Measurements from ENCODE around the gene DET1.
"Not testable (repeated sequence)": the region's sequence is repeated elsewhere in the genome, so short reads cannot be mapped to it uniquely, and the experiment has no call there.

The DET1 gene

GRCh38 chr15:88497109-88497765 lies 49.2 kb downstream of the DET1 start:
- DNase-seq (ENCODE audit: low spot score) = peak; percentile 72

GRCh38 chr15:88493844-88494243 lies 52.6 kb downstream of the DET1 start:
- DNase-seq (ENCODE audit: low spot score) = no peak

DNA sequence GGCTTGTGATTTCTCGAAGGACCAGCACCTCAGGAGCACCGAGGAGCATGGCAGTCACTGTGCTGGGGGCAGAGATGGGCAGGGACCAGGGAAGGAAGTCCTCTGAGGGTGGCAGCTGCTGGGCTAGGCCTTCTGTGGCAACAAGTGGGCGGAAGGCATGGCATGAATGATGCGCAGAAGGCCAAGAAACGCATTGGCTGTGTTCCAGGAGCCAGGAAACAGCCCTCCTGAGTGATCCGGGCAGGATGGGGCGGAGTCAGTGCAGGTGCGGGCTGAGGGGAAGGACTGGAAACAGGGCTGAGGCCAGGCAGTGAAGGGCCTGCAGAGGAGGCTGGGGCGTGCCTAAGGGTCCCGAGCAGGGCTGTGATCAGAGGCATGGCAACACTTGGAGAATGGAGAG lies 55.3 kb downstream of the DET1 start:
- DNase-seq (ENCODE audit: low spot score) = no peak

DNA sequence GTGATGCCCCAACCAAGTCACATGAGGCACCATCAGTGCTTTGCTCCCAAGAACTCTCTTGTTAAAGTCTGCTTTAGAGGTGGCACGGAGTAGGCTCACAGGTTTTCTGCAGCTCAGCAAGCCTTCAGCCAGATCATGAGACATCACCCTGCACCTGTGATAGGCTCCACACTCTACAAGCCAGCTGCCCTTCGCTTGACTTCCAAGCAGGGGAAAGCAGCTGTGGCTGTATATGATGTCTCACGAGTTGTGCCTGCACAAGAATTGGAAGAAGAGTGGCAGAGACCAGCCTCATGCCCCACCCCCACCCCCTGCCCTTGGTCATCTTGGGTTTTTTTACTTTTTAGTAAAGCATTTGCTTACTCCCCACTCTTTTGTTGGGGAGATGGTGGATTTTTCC lies 56.4 kb downstream of the DET1 start:
- DNase-seq (ENCODE audit: low spot score) = no peak

GRCh38 chr15:88489321-88489720 lies 57.2 kb downstream of the DET1 start:
- no peak for DNase-seq (ENCODE audit: low spot score)

GRCh38 chr15:88487796-88488523 lies 58.5 kb downstream of the DET1 start:
- DNase-seq (ENCODE audit: low spot score) = no peak

- no peak for DNase-seq (ENCODE audit: low spot score)
Measured at GRCh38 chr15:88487178-88487795, 59.2 kb downstream of the DET1 start.

DNA sequence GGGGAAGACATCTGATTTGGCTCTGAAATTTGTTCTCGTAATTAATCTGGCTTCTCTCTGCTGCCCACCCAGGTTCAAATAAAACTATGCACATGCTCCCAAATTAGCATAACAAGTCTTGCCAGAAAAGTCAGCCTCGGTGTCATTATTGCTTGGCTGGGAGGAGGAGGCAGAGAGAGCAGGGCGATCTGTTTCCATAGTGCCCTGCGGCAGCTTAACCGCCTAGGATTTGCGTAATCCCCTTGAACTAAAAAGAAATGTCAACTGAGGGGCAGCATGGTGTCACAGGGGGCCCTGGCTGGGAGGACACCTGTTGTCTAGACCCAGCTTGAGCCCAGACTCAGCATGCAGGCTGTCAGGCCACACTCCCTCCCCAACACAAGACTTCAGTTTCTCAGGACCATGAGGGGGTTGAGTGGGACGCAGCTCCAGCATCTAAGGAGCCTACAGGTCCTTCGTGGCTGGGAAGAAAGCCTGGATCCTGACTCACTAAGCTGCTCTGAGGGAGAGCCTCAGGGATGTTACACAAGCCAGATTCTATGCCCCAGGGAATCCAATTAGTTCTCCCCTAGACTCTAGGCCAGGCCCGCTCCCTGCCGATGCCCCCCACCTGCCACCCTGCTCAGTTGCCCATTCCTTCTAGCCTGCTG lies 61.7 kb downstream of the DET1 start:
- DNase-seq (ENCODE audit: low spot score) = no peak

DNA sequence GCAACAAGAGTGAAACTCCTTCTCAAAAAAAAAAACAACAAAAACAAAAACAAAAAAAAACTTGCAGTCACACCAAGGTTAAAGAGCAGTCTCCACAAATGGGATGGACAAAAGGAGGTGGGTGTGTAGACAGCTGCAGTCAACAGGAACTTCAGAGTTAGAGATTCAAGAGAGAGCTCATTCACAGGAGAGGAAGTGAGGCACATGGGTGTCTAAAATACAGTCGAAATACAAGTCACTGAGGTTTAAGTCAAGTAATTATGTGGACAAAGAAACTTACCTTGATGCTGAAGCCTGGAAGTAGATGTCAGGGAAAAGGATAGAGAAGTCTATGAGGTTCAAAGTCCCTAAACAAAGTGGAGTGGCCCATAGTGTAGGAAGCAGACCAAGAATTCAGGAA lies 64.2 kb downstream of the DET1 start:
- no peak for DNase-seq (ENCODE audit: low spot score)

DNA sequence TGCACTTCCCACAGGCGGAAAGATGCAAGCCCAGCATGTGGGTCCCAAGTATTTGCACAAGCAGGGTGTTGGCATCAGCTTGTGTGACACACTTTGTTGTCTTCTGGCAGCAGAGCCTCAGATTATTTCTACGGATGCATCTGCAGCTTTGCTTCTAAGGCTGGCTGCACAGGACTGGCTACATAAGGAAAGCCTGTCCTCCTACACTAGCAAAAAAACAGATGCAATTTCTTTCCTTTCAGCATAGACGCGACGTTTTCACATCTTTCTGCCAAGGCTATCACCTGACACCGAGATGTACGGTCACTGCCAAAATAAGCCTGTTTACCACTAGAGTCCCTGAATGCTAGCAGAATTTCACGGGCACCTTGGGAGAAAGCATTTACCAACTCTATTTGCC lies 65.5 kb downstream of the DET1 start:
- peak; percentile 86 for DNase-seq (ENCODE audit: low spot score)

GRCh38 chr15:88479169-88479568 lies 67.3 kb downstream of the DET1 start:
- DNase-seq (ENCODE audit: low spot score) = no peak

- DNase-seq (ENCODE audit: low spot score) = no peak
Measured at GRCh38 chr15:88477904-88478303, 68.6 kb downstream of the DET1 start.

DNA sequence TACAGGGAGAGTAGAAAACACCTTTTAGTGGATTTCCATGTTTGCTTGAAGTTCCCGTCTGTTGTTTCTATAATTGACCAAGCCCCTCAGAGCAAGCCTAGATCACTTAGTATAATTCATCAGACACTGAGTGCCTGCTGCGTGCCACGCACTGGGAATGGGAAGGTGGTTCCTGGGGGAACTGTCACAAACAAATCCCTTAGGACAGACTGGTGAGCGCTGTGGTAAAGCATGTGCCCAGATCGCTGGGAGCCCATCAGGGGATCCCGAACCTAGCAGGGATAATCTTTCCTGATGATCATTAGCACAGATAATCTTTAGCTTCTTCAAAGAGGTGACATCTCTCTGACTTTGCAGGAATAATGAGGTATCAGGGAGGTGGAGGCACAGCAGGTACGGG lies 69.4 kb downstream of the DET1 start:
- no peak for DNase-seq (ENCODE audit: low spot score)

DNA sequence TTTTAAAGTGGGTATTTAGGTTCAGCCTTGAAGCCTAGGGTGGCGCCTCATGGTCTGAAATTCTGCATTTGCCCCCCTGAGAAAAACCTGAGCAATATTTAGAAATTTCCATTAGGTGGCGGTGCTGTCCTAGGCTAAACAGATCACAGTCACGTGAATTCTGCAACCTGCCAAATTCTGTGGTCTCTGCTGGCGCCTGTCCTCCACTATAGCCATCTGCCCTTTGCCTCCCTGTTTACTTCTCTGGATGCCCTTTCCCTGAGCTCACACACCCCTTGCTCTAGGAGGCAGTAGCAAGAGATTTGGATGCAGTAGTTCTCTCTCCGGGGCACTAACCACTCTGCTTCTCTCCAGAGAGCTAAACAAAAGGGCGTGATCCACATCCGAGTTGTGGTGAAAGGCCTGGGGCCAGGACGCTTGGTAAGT lies 69.8 kb downstream of the DET1 start:
- DNase-seq (ENCODE audit: low spot score) = peak; percentile 85

GRCh38 chr15:88473661-88474293 lies 72.7 kb downstream of the DET1 start:
- not testable (repeated sequence) for DNase-seq (ENCODE audit: low spot score)

DNA sequence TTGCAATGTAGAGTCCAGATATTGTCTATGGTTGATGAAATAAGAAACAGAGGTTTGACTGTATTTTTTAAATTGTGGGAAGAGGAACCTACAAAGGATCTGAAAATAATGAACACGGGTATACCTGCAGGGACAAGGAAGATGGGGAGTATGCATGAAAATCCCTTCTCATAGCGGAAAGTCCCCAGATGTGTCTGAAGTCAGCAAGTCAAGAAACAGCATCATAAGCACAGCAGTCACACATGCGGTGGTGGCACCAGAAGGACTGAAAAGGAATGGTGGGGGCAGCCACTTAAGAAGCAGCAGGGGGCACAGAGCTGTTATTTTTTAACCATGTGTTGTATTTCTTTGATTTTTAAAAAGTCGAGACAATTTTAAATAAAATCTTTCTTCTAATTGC lies 74.3 kb downstream of the DET1 start:
- no peak for DNase-seq (ENCODE audit: low spot score)

DNA sequence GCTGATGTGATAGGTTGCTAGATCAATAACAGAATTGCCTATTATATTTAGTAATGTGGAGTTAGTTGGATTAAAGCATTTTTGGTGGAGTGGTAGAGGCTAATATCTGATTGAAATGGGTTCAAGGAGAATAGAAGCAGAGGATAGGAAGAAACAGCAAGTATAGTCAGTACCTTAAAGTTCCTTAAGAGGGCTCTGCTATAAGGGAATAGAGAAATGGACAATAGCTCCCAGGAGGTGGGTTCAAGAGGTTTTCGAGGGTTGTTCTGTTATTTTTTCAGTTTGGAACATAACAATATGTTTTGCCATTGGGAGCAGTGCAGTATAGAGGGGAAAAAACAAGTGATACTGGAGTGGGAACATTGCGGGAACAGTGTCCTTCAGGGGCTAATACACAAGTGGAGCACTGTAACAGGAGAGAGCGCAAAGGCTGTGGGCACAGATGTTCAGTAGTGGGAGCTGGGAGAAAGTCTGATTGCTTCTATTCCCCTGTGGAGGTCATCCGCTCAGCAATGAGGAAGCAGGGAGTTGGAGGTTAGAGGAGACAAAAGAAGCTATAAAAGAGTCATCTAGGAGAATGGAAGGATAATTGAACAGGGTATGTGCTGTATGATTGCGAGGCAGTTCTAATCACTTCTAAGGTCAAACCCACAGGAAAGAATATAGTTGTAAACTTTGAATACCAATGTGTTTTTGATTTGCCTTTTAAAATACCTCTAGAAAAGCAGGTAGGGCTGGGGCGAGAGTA lies 75.7 kb downstream of the DET1 start:
- DNase-seq (ENCODE audit: low spot score) = no peak

DNA sequence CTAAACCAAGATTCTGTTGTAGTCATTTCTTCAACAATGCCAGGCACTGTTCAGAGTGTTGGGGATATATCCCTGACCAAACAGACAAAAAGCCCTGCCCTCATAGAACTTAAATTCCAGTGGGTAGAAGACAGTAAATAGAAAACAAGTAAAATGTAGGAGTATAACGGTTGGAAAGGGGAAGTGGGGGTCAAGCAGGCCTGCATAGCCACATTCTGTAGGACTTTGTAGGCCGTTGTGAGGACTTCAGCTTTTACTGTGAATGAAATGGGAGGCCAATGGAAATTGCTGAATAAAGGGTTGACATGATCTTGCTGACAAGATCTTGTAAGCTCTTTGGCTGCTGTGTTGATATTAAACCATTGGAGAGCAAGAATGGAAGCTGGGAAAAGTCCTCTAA lies 77.2 kb downstream of the DET1 start:
- no peak for DNase-seq (ENCODE audit: low spot score)

- DNase-seq (ENCODE audit: low spot score) = not testable (repeated sequence)
Measured at GRCh38 chr15:88468721-88469120, 77.8 kb downstream of the DET1 start.

DNA sequence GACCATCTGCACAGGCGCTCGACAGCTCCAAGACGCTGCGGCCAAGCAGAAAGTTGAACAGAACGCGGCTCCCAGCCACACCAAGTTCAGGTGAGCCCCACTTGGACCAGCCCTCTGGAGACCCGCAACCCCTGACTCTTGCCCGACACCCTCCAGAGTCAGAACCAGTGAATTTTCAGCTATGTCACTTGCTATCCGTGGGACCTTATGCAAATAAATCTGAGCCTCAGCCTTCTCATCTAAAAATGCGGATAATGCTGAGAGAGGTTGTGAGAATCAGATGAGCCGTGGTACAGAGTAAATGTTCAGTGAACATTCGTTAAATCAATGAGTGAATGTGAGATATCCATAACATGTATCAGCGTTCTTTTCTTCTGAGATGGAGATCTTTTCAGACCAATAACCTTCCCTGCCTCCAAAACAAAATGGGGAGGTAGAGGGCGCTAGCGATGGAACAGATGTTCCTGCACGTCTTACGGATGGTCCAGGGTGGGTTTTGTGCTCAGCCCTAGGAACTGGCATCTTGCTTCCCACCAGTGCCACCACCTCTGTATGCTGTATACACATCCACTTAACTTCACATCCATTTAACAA lies 78.4 kb downstream of the DET1 start:
- DNase-seq (ENCODE audit: low spot score) = no peak
